ENCODE measurements around the gene RTL5.

Gene RTL5

GRCh38 chrX:72081605-72082320 is 50.0 kb downstream of the RTL5 start:
- Histone ChIP-seq H3K4me1 (ENCODE audit: control extremely low read depth in 1 of 4, control insufficient read depth in 4 of 4, insufficient read depth in 4 of 4, low read length in 3 of 4) (peaks cover 14 to 62% (median 56%) of the 10 kb centered on the region in 4 experiments), H3K27me3 (replicated peaks in 2 of 5; ENCODE audit: control insufficient read depth in 4 of 5, insufficient read depth in 5 of 5, low read length in 4 of 5) (peaks cover 0 to 15% (median 0%) of the 10 kb centered on the region in 5 experiments), H3K27ac (ENCODE audit: insufficient read depth in 1 of 2, low read depth in 1 of 2, low read length in 2 of 2, poor library complexity in 1 of 2, severe bottlenecking in 2 of 2) (no peak overlapping the region), H3K4me3 (ENCODE audit: control insufficient read depth in 1 of 7, extremely low read depth in 1 of 7, insufficient read depth in 4 of 7, low read depth in 2 of 7, low read length in 6 of 7) (peak overlapping the region in 1 of 7 experiments; percentile 4), H3K36me3 (ENCODE audit: control insufficient read depth in 4 of 4, insufficient read depth in 4 of 4, low read length in 3 of 4) (no peaks in the 10 kb centered on the region), H3K9me3 (ENCODE audit: control extremely low read depth in 1 of 5, control insufficient read depth in 4 of 5, insufficient read depth in 2 of 5, low read depth in 1 of 5, low read length in 4 of 5) (no peaks in the 10 kb centered on the region)
- CTCF ChIA-PET: interaction anchor here (1.2 to 2.0 kb wide), 10 partner anchors 10 to 63 kb away, joined by 3 to 8 read pairs (median 4); no protein-coding TSS in a partner anchor
- POLR2A ChIA-PET: no interaction called here
- no peak for DNase-seq
- 52% methylated on average over 12 of the region's 12 CpGs for WGBS (ENCODE audit: insufficient coverage)

DNA sequence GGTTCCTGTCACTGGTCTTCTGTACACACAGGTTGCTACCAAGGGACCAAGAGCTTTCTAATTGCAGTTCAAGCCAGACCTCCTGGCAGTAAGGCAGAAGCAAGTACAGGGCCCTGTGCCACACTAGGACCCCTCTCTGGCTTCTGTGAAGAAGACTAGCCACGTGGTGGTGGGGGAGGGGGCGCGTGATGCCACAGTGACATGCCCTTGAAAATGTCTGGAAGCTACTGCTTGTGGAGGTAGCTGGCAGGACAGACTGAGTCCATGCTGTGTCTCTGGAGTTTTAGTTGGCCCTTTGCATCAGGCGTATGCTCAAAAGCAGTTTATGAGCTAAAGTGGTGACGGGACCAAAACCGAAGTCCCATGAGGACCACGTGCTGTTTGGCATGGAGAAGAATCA is 50.9 kb downstream of the RTL5 start:
- H3K9me3 ChIP-seq (ENCODE audit: control extremely low read depth in 1 of 5, control insufficient read depth in 4 of 5, insufficient read depth in 2 of 5, low read depth in 1 of 5, low read length in 4 of 5): no peaks in the 10 kb centered on the region
- no peaks in the 10 kb centered on the region for H3K36me3 ChIP-seq (ENCODE audit: control insufficient read depth in 4 of 4, insufficient read depth in 4 of 4, low read length in 3 of 4)
- H3K4me1 ChIP-seq (ENCODE audit: control extremely low read depth in 1 of 4, control insufficient read depth in 4 of 4, insufficient read depth in 4 of 4, low read length in 3 of 4): peaks cover 14 to 61% (median 56%) of the 10 kb centered on the region in 4 experiments
- ChIA-PET POLR2A (no interaction called here), CTCF (interaction anchor here (1.2 to 2.0 kb wide), 9 partner anchors 14 to 82 kb away, joined by 3 to 8 read pairs (median 4); no protein-coding TSS in a partner anchor)
- H3K27ac ChIP-seq (ENCODE audit: insufficient read depth in 1 of 2, low read depth in 1 of 2, low read length in 2 of 2, poor library complexity in 1 of 2, severe bottlenecking in 2 of 2): no peak overlapping the region
- 76% methylated on average over 7 of the region's 7 CpGs for WGBS (ENCODE audit: insufficient coverage)
- DNase-seq: no peak
- H3K27me3 ChIP-seq (replicated peaks in 2 of 5; ENCODE audit: control insufficient read depth in 4 of 5, insufficient read depth in 5 of 5, low read length in 4 of 5): peaks cover 0 to 11% (median 0%) of the 10 kb centered on the region in 5 experiments
- H3K4me3 ChIP-seq (ENCODE audit: control insufficient read depth in 1 of 7, extremely low read depth in 1 of 7, insufficient read depth in 4 of 7, low read depth in 2 of 7, low read length in 6 of 7): peak overlapping the region in 3 of 7 experiments; percentile 37 to 52 (median 48)

- H3K36me3 ChIP-seq (ENCODE audit: control insufficient read depth in 4 of 4, insufficient read depth in 4 of 4, low read length in 3 of 4): no peaks in the 10 kb centered on the region
- H3K4me1 ChIP-seq (ENCODE audit: control extremely low read depth in 1 of 4, control insufficient read depth in 4 of 4, insufficient read depth in 4 of 4, low read length in 3 of 4): peaks cover 14 to 64% (median 58%) of the 10 kb centered on the region in 4 experiments
- DNase-seq: peak in 2 of 3 donors; percentile 45 to 56
- ChIA-PET POLR2A (no interaction called here), CTCF (interaction anchor here (1.2 to 2.0 kb wide), 5 partner anchors 14 to 81 kb away, joined by 3 to 6 read pairs (median 4); no protein-coding TSS in a partner anchor)
- 33% methylated on average over 6 of the region's 7 CpGs for WGBS (ENCODE audit: insufficient coverage)
- H3K9me3 ChIP-seq (ENCODE audit: control extremely low read depth in 1 of 5, control insufficient read depth in 4 of 5, insufficient read depth in 2 of 5, low read depth in 1 of 5, low read length in 4 of 5): no peaks in the 10 kb centered on the region
- peak overlapping the region in 3 of 7 experiments; percentile 19 to 52 (median 48) for H3K4me3 ChIP-seq (ENCODE audit: control insufficient read depth in 1 of 7, extremely low read depth in 1 of 7, insufficient read depth in 4 of 7, low read depth in 2 of 7, low read length in 6 of 7)
- H3K27me3 ChIP-seq (replicated peaks in 2 of 5; ENCODE audit: control insufficient read depth in 4 of 5, insufficient read depth in 5 of 5, low read length in 4 of 5): peaks cover 0 to 9% (median 0%) of the 10 kb centered on the region in 5 experiments
- no peak overlapping the region for H3K27ac ChIP-seq (ENCODE audit: insufficient read depth in 1 of 2, low read depth in 1 of 2, low read length in 2 of 2, poor library complexity in 1 of 2, severe bottlenecking in 2 of 2)
These were observed 51.6 kb downstream of the RTL5 start for GRCh38 chrX:72080150-72080549.

DNA sequence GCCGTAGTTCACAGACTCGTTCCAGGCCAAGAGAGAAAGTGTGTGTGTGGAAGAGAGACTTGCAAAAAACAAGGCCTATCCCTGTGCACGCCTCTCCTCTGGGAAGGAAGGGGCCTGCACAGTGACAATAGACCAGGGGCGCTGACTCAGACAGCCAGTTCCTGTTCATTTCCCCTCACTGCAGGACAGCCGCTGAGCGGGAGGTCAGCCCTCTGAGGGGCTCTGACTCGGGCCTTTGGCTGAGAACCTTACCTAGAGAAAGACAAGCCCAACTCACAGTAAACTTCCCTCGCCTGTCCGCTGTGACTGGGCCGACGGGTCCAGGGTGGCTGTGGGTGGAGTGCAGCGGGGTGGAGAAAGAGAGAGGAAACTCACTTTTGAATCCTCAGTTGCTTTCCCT is 52.1 kb downstream of the RTL5 start:
- peaks cover 14 to 64% (median 58%) of the 10 kb centered on the region in 4 experiments for H3K4me1 ChIP-seq (ENCODE audit: control extremely low read depth in 1 of 4, control insufficient read depth in 4 of 4, insufficient read depth in 4 of 4, low read length in 3 of 4)
- WGBS (ENCODE audit: insufficient coverage): 51% methylated on average over 10 of the region's 12 CpGs
- DNase-seq: peak in 2 of 3 donors; percentile 30 to 51
- H3K4me3 ChIP-seq (ENCODE audit: control insufficient read depth in 1 of 7, extremely low read depth in 1 of 7, insufficient read depth in 4 of 7, low read depth in 2 of 7, low read length in 6 of 7): peak overlapping the region in 4 of 7 experiments; percentile 15 to 52 (median 34)
- POLR2A ChIA-PET: no interaction called here
- CTCF ChIA-PET: interaction anchor here (2.0 kb wide), 1 partner anchor 80 kb away, joined by 4 read pairs; no protein-coding TSS in a partner anchor
- H3K27ac ChIP-seq (ENCODE audit: insufficient read depth in 1 of 2, low read depth in 1 of 2, low read length in 2 of 2, poor library complexity in 1 of 2, severe bottlenecking in 2 of 2): no peak overlapping the region
- H3K9me3 ChIP-seq (ENCODE audit: control extremely low read depth in 1 of 5, control insufficient read depth in 4 of 5, insufficient read depth in 2 of 5, low read depth in 1 of 5, low read length in 4 of 5): no peaks in the 10 kb centered on the region
- H3K27me3 ChIP-seq (replicated peaks in 2 of 5; ENCODE audit: control insufficient read depth in 4 of 5, insufficient read depth in 5 of 5, low read length in 4 of 5): peaks cover 0 to 9% (median 0%) of the 10 kb centered on the region in 5 experiments
- no peaks in the 10 kb centered on the region for H3K36me3 ChIP-seq (ENCODE audit: control insufficient read depth in 4 of 4, insufficient read depth in 4 of 4, low read length in 3 of 4)

- peak overlapping the region in 1 of 7 experiments; percentile 23 for H3K4me3 ChIP-seq (ENCODE audit: control insufficient read depth in 1 of 7, extremely low read depth in 1 of 7, insufficient read depth in 4 of 7, low read depth in 2 of 7, low read length in 6 of 7)
- CTCF ChIA-PET: interaction anchor here (0.8 to 1.5 kb wide), 3 partner anchors 12 to 58 kb away, joined by 3 to 4 read pairs (median 3); no protein-coding TSS in a partner anchor
- H3K27ac ChIP-seq (ENCODE audit: insufficient read depth in 1 of 2, low read depth in 1 of 2, low read length in 2 of 2, poor library complexity in 1 of 2, severe bottlenecking in 2 of 2): no peak overlapping the region
These were observed 53.3 kb downstream of the RTL5 start for GRCh38 chrX:72078411-72078810.

More at GRCh38 chrX:72078411-72078810, 53.3 kb downstream of the RTL5 start:
- Histone ChIP-seq H3K4me1 (ENCODE audit: control extremely low read depth in 1 of 4, control insufficient read depth in 4 of 4, insufficient read depth in 4 of 4, low read length in 3 of 4) (peaks cover 14 to 64% (median 58%) of the 10 kb centered on the region in 4 experiments), H3K27me3 (replicated peaks in 2 of 5; ENCODE audit: control insufficient read depth in 4 of 5, insufficient read depth in 5 of 5, low read length in 4 of 5) (peaks cover 0 to 9% (median 0%) of the 10 kb centered on the region in 5 experiments), H3K9me3 (ENCODE audit: control extremely low read depth in 1 of 5, control insufficient read depth in 4 of 5, insufficient read depth in 2 of 5, low read depth in 1 of 5, low read length in 4 of 5) (no peaks in the 10 kb centered on the region), H3K36me3 (ENCODE audit: control insufficient read depth in 4 of 4, insufficient read depth in 4 of 4, low read length in 3 of 4) (no peaks in the 10 kb centered on the region)
- WGBS (ENCODE audit: insufficient coverage): 28% methylated on average over 4 of the region's 4 CpGs
- POLR2A ChIA-PET: no interaction called here
- DNase-seq: peak in 2 of 3 donors; percentile 31 to 37

Measured in common myeloid progenitor, CD34-positive (primary cell).